B cell (primary cell): ENCODE results near the gene ADAMTS17. TPM values are rescaled to one million over a fixed set of nuclear protein-coding genes. Genes with fewer than 3 reads are reported as not detected.

Experiments used
- ATAC-seq: fragments of 200-7000 bp; cut with Tn5 transposase; one replicate; pipeline ENCODE4 v1.10.0; 2021; ENCODE audit warnings: low read depth, mild to moderate bottlenecking, moderate number of reproducible peaks, moderate library complexity
- CTCF ChIA-PET: fragments of 350-600 bp; sonication (Branson Sonifier 250); formaldehyde crosslinking; loops from one replicate; lab custom pipeline; 2021; ENCODE audit warnings: antibody characterized with exemption, inconsistent platforms; lab: Charles Lee
- POLR2A ChIA-PET: fragments of 350-600 bp; sonication (Branson Sonifier 250); formaldehyde crosslinking; loops from one replicate; lab custom pipeline; 2021; ENCODE audit warnings: antibody characterized with exemption; lab: Charles Lee
- DNase-seq: peaks from one replicate; pipeline ENCODE4 v3.0.0; 2013
- H2AFZ ChIP-seq: 2 replicates; pipeline ENCODE4 v1.6.1; 2012; ENCODE audit warnings: mild to moderate bottlenecking, low read depth, low read length; ENCODE audit not compliant: insufficient read depth, poor library complexity, severe bottlenecking
- H3K27ac ChIP-seq, 2 donors: 1 replicate in 1 of 2; 2 replicates in 1 of 2; pipeline ENCODE4 v1.5.1; 2012 to 2013; ENCODE audit warnings: low read length in 2 of 2, mild to moderate bottlenecking in 2 of 2, moderate library complexity in 1 of 2
- H3K27me3 ChIP-seq, 4 experiments: fragments of 200-600 bp in 1 of 4; sonication (generic) in 1 of 4; replicated peaks in 1 of 4; 1 replicate in 2 of 4; 2 replicates in 2 of 4; pipeline versions ENCODE4 v1.6.1 to v1.7.0; 2013 to 2016; ENCODE audit warnings: low read length in 3 of 4, mild to moderate bottlenecking in 2 of 4, mixed read lengths in 1 of 4, moderate library complexity in 1 of 4; ENCODE audit not compliant: insufficient read depth in 4 of 4, control insufficient read depth in 3 of 4; ENCODE audit errors: control extremely low read depth in 1 of 4
- H3K36me3 ChIP-seq, 2 experiments: replicated peaks in 1 of 2; 1 replicate in 1 of 2; 2 replicates in 1 of 2; pipeline versions ENCODE4 v1.6.1 to v1.7.1; 2013; ENCODE audit warnings: low read length in 1 of 2; ENCODE audit not compliant: insufficient read depth in 2 of 2, control insufficient read depth in 1 of 2; ENCODE audit errors: control extremely low read depth in 1 of 2, extremely low read depth in 1 of 2
- H3K4me1 ChIP-seq, 2 donors: fragments of 200-600 bp in 1 of 2; sonication (generic) in 1 of 2; 1 replicate in 1 of 2; 2 replicates in 1 of 2; pipeline versions ENCODE4 v1.5.1 to v1.6.1; 2013 to 2017; ENCODE audit warnings: low read length in 2 of 2; ENCODE audit not compliant: control insufficient read depth in 2 of 2, insufficient read depth in 2 of 2
- H3K4me2 ChIP-seq: replicated peaks from 2 replicates; pipeline ENCODE3; 2012; ENCODE audit warnings: mild to moderate bottlenecking, low read depth, low read length; ENCODE audit not compliant: poor library complexity, severe bottlenecking
- H3K4me3 ChIP-seq, 5 experiments: fragments of 200-600 bp in 1 of 5; sonication (generic) in 1 of 5; 1 replicate in 3 of 5; 2 replicates in 2 of 5; pipeline versions ENCODE4 v1.5.1 to v1.7.0; 2011 to 2016; ENCODE audit warnings: low read length in 4 of 5, mild to moderate bottlenecking in 4 of 5, low read depth in 2 of 5, control low read depth in 1 of 5, moderate library complexity in 1 of 5; ENCODE audit not compliant: insufficient read depth in 1 of 5; ENCODE audit errors: control extremely low read depth in 1 of 5, extremely low read depth in 1 of 5
- H3K79me2 ChIP-seq: fragments of 200-600 bp; sonication (generic); one replicate; pipeline ENCODE4 v1.6.0; 2016; ENCODE audit warnings: low read length; ENCODE audit not compliant: control insufficient read depth, insufficient read depth
- H3K9ac ChIP-seq: fragments of 200-600 bp; sonication (generic); 2 replicates; pipeline ENCODE4 v1.6.1; 2017; ENCODE audit warnings: mild to moderate bottlenecking, low read length, moderate library complexity
- H3K9me3 ChIP-seq, 3 donors: one replicate each; pipeline versions ENCODE4 v1.6.1 to v1.7.1; 2013; ENCODE audit warnings: low read length in 2 of 3; ENCODE audit not compliant: control insufficient read depth in 2 of 3, insufficient read depth in 1 of 3; ENCODE audit errors: control extremely low read depth in 1 of 3
- H4K20me1 ChIP-seq: 2 replicates; pipeline ENCODE4 v1.6.0; 2012; ENCODE audit warnings: mild to moderate bottlenecking, low read length; ENCODE audit not compliant: insufficient read depth, control insufficient read depth, poor library complexity, severe bottlenecking
- H3K27ac Mint-ChIP-seq: one replicate; pipeline ENCODE4 v1.8.0; 2021; ENCODE audit warnings: mixed read lengths
- H3K27me3 Mint-ChIP-seq: one replicate; pipeline ENCODE4 v1.8.0; 2021; ENCODE audit warnings: mixed read lengths
- H3K4me1 Mint-ChIP-seq: one replicate; pipeline ENCODE4 v1.8.0; 2021; ENCODE audit warnings: mixed read lengths
- H3K4me3 Mint-ChIP-seq: one replicate; pipeline ENCODE4 v1.8.0; 2021; ENCODE audit warnings: mixed read lengths
- H3K9me3 Mint-ChIP-seq: one replicate; pipeline ENCODE4 v1.8.0; 2022; ENCODE audit warnings: mixed read lengths; ENCODE audit not compliant: insufficient read depth
- CTCF ChIP-seq: fragments of 200-600 bp; IDR thresholded peaks from one replicate; pipeline ENCODE4 v1.8.0; 2022; ENCODE audit warnings: antibody characterized with exemption, mild to moderate bottlenecking
- EZH2 ChIP-seq: IDR thresholded peaks from 2 replicates; pipeline ENCODE4 v1.6.1; 2012; ENCODE audit warnings: borderline replicate concordance, low read depth, mild to moderate bottlenecking, moderate library complexity, low read length; ENCODE audit not compliant: insufficient read depth, poor library complexity, severe bottlenecking
- WGBS: methylation state at CpG from one replicate; pipeline ENCODE4 v1.1.5; 2013; ENCODE audit warnings: missing lambda C conversion rate; ENCODE audit not compliant: insufficient coverage; 5-methylcytosine and 5-hydroxymethylcytosine counted together
- intact Hi-C: fragments of 100-400 bp; cut with micrococcal nuclease; formaldehyde crosslinking; loops from one replicate; pipeline ENCODE4 v1.10.0; 2022
- polyA plus RNA-seq: library from polyadenylated mRNA; depleted of rRNA; stranded (reverse); fragments of >200 nt; gene quantifications from 2 replicates; pipeline ENCODE4 v1.2.3, GENCODE V29; 2012
- total RNA-seq, 2 donors: library from RNA; stranded (reverse); fragments of 120-200 nt in 1 of 2; gene quantifications; 1 replicate in 1 of 2; 2 replicates in 1 of 2; pipeline versions ENCODE4 v1.2.3 to v1.2.4, GENCODE V29; 2013 to 2022

Gene ADAMTS17
- total and polyA plus RNA-seq, 2 donors (not counting 1 experiment from before 2014, with no cell fraction given) = 0.10 TPM; not detected in 1

- Histone ChIP-seq H3K9me3 (no peaks in the 10 kb centered on the region), H4K20me1 (no peaks in the 10 kb centered on the region), H3K4me2 (no peak overlapping the region), H3K27ac (no peak overlapping the region), H3K4me1 (no peaks in the 10 kb centered on the region), H3K36me3 (no peaks in the 10 kb centered on the region), H3K27me3 (no peaks in the 10 kb centered on the region), H3K79me2 (no peaks in the 10 kb centered on the region), H2AFZ (no peak overlapping the region), H3K4me3 (no peak overlapping the region), H3K9ac (no peak overlapping the region)
- no peak overlapping the region for H3K27ac Mint-ChIP-seq
- H3K9me3 Mint-ChIP-seq = no peaks in the 10 kb centered on the region
- ChIA-PET CTCF (no interaction called here), POLR2A (no interaction called here)
- DNase-seq (no peak), ATAC-seq (no peak)
- WGBS = 100% methylated on average over 1 of the region's 4 CpGs
- H3K27me3 Mint-ChIP-seq = no peaks in the 10 kb centered on the region
- H3K4me1 Mint-ChIP-seq = no peaks in the 10 kb centered on the region
- no peak overlapping the region for H3K4me3 Mint-ChIP-seq
- intact Hi-C loops = no loop called here
- TF ChIP-seq CTCF (no peak), EZH2 (no peak)
Measured at GRCh38 chr15:100158356-100158755, 183.4 kb downstream of the ADAMTS17 start.

- WGBS = 69% methylated on average over 2 of the region's 6 CpGs
- ChIA-PET CTCF (no interaction called here), POLR2A (no interaction called here)
- H3K4me3 Mint-ChIP-seq = no peak overlapping the region
- H2AFZ ChIP-seq = no peak overlapping the region
- H4K20me1 ChIP-seq = no peaks in the 10 kb centered on the region
- no peak overlapping the region for H3K4me3 ChIP-seq
- no peaks in the 10 kb centered on the region for H3K79me2 ChIP-seq
- H3K4me2 ChIP-seq = no peak overlapping the region
- no peaks in the 10 kb centered on the region for H3K27me3 Mint-ChIP-seq
- no peak for TF ChIP-seq EZH2
- no peak for TF ChIP-seq CTCF
- H3K36me3 ChIP-seq = no peaks in the 10 kb centered on the region
- H3K4me1 Mint-ChIP-seq = no peaks in the 10 kb centered on the region
- no peak overlapping the region for H3K27ac ChIP-seq
- ATAC-seq (no peak), DNase-seq (no peak)
- no peaks in the 10 kb centered on the region for H3K9me3 Mint-ChIP-seq
- no peak overlapping the region for H3K27ac Mint-ChIP-seq
- intact Hi-C loops = no loop called here
- H3K4me1 ChIP-seq = no peaks in the 10 kb centered on the region
- no peak overlapping the region for H3K9ac ChIP-seq
- no peaks in the 10 kb centered on the region for H3K27me3 ChIP-seq
- H3K9me3 ChIP-seq = peaks cover 0 to under 1% (median 0%) of the 10 kb centered on the region in 3 donors
Measured at GRCh38 chr15:100156201-100156600, 185.6 kb downstream of the ADAMTS17 start.
